ENCODE measurements around the gene SPTBN4.
A peak's percentile ranks its signal among the peaks of the same experiment; 100 is the strongest.
"Not testable (repeated sequence)": the region's sequence is repeated elsewhere in the genome, so short reads cannot be mapped to it uniquely, and the experiment has no call there.

Gene SPTBN4

DNA sequence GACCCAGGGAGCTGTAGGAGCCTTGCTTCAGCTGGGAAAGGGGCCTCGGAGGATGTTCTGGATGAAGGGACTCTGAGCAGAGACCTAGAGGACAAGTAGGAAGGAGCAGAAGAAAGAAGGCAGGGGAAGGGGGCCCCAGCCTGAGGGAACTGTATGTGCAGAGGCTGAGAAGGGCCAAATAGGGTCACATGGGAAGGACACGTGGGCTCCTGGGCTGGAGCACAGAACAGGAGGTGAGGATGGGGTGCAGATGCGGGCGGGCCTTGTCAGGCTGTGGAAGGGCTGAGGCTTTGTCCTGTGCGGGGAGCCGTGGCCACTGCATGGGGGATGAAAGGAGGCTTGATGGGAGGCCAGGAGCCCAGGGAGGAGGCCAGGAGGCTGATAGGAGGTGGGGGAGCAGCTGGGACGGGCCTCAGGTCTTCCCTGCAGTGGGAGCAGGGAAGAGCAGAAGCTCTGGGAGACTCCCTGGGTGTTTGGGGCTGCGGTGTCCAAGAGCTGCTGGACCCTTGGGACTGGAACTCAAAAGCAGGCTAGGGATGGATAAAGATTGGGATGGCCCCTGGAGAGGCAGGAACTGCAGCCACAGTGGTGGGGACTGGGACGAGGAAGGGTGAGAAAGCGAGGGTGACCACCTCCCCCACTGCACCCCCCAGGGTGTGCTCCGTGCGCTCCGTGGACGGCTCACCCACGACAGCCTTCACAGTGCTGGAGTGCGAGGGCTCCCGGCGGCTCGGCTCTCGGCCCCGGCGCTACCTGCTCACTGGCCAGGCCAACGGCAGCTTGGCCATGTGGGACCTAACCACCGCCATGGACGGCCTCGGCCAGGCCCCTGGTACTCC lies 123.0 kb downstream of the SPTBN4 start:
- no peak for DNase-seq

DNA sequence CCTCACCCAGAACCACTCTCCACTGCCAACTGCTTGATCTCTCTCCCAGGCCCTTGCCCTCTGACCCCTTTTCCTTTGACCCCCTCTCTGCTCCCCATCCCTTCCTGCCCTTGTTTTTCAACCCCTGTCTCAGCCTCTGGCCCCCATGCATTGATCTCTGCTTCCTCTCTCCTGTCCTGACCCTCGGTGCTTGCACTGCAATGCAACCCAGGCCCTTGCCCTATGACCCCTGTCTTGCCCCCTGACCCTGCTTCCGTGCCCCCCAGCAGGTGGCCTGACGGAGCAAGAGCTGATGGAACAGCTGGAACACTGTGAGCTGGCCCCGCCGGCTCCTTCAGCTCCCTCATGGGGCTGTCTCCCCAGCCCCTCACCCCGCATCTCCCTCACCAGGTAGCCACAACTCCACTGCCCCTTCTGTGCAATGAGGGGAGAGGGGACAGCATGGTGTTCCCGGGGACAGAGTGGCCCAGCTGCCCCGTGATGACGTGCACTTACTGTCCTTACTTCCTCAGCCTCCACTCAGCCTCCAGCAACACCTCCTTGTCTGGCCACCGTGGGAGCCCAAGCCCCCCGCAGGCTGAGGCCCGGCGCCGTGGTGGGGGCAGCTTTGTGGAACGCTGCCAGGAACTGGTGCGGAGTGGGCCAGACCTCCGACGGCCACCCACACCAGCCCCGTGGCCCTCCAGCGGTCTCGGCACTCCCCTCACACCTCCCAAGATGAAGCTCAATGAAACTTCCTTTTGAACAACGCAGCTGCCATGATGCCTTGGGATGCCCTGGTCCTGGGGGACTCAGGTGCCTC lies 123.9 kb downstream of the SPTBN4 start:
- DNase-seq: no peak

DNA sequence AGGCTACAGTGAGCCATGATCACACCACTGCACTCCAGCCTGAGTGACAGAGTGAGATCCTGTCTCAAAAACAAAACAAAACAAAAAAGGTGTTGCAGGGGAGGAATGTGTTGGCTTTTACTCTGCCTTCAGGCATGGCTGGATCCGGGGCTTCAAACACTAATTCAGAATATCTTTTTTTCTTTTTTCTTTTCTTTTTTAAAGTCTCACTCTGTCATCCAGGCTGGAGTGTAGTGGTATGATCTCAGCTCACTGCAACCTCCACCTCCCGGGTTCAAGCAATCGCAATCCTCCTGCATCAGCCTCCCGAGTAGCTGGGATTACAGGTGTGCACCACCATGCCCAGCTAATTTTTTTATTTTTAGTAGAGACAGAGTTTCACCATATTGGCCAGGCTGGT lies 124.9 kb downstream of the SPTBN4 start:
- DNase-seq: not testable (repeated sequence)

DNA sequence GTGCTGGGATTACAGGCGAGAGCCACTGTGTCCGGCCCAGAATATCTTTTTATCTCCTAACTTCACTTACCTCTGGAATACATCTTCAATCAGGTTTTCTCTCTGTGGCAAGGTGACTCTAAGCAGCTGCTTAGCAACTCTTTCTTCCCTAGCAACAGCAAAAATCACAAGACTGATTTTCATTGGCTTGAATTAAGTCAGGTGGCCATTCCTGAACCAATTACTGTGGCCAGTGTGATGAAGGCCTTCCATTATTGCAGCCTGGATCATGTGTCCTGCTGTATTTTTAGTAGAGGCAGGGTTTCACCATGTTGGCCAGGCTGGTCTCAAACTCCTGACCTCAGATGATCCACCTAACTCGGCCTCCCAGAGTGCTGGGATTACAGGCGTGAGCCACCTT lies 125.4 kb downstream of the SPTBN4 start:
- DNase-seq: peak; percentile 44

- DNase-seq: no peak
These were observed 127.5 kb downstream of the SPTBN4 start for GRCh38 chr19:40594255-40594654.

GRCh38 chr19:40594657-40595091 lies 127.9 kb downstream of the SPTBN4 start:
- no peak for DNase-seq

GRCh38 chr19:40596608-40597328 lies 130.0 kb downstream of the SPTBN4 start:
- DNase-seq: no peak

GRCh38 chr19:40597329-40597838 lies 130.6 kb downstream of the SPTBN4 start:
- DNase-seq: no peak

DNA sequence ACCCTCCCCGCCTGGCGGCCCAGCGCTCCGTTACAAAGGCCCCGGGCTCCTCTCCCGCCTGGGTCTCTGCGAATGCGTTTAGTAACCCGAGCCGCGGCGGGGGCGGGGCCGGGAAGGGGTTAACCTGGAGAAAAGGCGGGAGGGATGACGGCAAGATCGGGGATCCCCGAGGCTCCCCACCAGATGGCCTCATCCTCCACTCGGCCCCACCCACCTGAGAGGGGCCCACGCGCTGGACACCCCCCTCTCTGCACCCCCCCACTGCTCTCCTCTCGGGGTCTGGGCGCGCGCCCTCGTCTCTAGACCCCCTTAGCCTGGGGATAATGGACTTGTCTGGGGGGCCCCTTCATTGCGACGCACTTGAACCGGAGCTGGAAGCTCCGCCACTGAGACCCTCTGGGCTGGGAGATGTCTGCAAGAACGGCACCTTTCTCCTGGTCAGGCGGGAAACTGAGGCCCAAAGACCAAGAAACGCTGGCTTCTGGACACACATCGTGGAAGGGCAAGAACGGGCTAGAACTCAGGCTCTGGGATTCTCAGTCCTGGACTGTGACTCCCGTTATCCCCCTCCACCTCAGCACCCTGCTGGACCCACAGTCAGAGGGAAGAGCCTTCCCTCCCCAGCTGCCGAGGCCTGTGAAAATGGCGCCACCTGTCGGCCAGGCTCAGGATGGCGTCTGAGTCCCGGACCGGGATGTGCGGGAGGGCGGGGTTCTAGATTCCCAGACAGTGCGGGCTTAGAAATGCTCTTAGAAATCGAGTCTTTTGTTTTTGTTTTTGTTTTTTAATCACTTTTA lies 131.5 kb downstream of the SPTBN4 start:
- DNase-seq: peak; percentile 76

GRCh38 chr19:40598918-40599307 lies 132.1 kb downstream of the SPTBN4 start:
- no peak for DNase-seq

GRCh38 chr19:40599331-40599901 lies 132.6 kb downstream of the SPTBN4 start:
- no peak for DNase-seq

DNA sequence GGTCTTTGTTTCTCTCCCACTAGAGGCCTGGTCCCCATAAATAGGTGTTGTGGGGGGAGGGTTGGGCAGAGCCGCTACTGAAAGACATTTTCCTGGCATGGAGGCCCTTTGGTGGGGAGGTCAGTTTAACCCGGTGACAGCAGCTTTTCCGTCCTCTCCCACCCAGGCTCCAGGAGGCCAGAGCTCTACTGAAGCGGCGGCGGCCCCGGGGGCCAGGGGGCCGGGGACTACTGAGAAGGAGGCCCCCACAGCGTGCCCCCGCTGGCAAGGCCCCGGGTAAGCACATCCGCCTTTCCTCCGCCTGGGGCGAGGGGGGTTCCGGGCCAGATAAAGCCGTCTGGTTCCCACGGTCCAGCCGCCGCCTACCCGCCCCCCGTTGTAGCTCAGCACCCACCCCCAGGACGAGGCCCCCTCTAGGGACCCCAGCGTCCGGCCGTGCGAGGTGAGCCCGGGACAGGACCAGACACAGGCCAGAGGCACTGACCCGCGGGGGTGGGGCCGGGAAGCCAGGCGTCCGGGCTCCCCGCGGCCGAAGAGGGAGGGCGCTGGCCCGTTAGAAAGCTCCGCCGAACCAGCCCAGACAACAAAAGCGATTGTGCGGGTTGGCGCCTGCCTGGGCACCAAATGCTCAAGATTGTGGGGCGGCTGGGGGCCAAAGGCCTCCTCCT lies 133.2 kb downstream of the SPTBN4 start:
- DNase-seq: no peak

DNA sequence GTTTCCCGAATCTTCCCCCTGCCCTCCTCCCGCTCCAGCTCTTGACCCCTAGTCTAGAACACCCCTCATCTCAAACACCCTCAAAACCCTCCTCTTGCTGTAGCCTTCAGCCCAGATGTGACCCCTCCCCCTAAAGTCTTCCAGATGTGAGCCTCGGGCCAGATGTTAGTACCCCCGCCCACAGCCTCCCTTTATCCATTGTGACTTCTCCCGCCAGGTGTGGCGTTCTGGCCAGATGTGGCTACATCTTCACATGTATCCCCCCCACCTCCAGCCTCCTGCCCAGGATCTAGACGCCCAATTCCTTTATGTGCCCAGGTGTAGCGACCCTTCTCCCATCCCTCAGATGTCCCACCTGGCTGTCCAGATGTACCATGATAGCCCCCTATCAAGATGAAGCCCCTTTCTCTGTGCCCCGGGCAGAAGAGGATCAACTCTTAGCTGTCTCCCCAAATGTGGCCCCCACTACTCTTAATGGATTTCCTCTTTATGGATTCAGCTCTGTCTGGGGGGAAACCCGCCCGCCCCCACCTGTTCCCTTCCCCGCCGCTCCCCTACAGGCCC lies 133.9 kb downstream of the SPTBN4 start:
- no peak for DNase-seq

DNA sequence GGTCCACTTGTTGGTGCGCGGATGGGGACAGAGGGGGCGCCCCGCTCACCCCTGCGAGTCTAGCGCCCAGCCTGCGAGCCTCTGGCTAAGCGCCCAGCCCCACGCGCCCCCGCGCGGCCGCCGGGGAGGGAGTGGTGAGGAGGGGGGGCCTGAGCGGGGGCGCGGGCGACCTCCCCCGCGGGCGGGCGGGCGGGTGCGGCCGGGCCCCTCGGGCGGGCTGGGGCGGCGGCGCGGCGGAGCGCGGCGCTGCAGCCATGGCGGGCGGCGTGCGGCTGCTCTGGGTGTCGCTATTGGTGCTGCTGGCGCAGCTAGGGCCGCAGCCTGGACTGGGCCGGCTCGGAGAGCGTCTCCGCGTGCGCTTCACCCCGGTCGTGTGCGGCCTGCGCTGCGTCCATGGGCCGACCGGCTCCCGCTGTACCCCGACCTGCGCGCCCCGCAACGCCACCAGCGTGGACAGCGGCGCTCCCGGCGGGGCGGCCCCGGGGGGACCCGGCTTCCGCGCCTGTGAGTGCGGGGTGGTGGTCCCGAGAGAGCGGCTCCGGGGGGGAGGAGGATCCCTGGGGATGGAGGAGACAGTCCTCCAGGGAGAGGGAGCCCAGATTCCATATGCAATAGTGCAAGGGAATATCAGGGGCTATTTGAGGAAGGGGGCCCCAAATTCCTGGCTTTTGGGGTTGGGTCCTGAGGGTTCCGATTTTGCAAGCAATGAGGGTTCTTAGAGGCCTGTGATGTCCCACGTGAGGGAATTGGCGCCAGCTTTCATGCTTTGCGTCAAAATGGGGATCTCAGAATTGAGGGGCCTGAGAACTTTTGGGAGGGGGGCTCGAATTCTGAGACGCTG lies 134.6 kb downstream of the SPTBN4 start, which contains the start of gene LTBP4:
Gene LTBP4, plus strand, starts transcription at position 236 of the 841 bp plus-strand sequence. Its CDS starts 19 bp downstream, at position 255.
- no peak for DNase-seq

DNA sequence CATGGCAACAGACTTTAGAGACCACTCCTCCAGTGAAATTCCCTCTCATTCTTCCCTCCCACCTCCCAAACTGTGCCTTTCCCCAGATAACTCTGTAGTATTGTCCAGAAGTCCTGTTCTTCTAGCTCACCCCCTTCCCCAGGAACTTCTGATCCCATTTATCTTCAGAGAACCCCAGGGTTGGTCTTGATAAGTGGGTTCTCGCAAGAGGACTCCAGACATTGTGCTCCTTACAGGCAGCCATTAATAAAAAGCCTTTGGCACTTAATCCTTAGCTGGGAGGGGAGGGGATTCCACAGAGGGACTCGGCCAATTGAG lies 136.2 kb downstream of the SPTBN4 start:
- no peak for DNase-seq

- peak; percentile 95 for DNase-seq
These were observed 136.8 kb downstream of the SPTBN4 start for GRCh38 chr19:40603389-40604170.

GRCh38 chr19:40604171-40604646 lies 137.4 kb downstream of the SPTBN4 start:
- DNase-seq: no peak

DNA sequence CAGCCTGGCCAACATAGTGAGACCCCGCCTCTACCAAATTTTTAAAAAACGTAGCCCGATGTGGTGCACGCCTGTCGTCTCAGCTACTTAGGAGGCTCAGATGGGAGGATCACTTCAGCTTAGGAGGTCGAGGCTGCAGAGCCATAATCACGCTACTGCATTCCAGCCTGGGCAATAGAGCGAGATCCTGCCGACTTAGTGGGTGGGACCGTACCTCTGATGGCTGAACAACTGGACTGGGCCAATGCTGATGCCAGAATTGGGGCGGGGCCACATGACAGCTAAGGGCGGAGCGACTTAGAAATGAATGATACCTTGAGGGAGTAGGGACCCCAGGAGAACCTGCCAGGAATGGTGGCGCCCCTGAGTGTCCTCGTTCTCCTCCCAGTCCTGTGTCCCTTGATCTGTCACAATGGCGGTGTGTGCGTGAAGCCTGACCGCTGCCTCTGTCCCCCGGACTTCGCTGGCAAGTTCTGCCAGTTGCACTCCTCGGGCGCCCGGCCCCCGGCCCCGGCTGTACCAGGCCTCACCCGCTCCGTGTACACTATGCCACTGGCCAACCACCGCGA lies 137.9 kb downstream of the SPTBN4 start:
- DNase-seq: no peak

Data from DMS153 (cell line).